Adrenal gland (tissue), 12 donors: ENCODE data around the gene GLUD1. TPM values are rescaled to one million over a fixed set of nuclear protein-coding genes. Genes with fewer than 3 reads are reported as not detected.
A peak's percentile ranks its signal among the peaks of the same experiment; 100 is the strongest.

ENCODE experiments used
- DNase-seq, 7 donors: peaks; one replicate each; pipeline ENCODE4 v3.0.0-alpha.2; 2019 to 2020
- H3K27ac ChIP-seq, 5 donors: fragments of 200-600 bp; sonication (generic) in 4 of 5; 1 replicate in 3 of 5; 2 replicates in 2 of 5; pipeline versions ENCODE4 v1.5.1 to v1.8.0; 2016 to 2020; ENCODE audit warnings: mild to moderate bottlenecking in 1 of 5
- H3K27me3 ChIP-seq: fragments of 200-600 bp; 2 replicates; pipeline ENCODE4 v1.8.0; 2021
- H3K36me3 ChIP-seq, 2 donors: fragments of 200-600 bp; replicated peaks in 1 of 2; 1 replicate in 1 of 2; 2 replicates in 1 of 2; pipeline versions ENCODE4 v1.5.1 to v1.8.0; 2018 to 2022
- H3K4me1 ChIP-seq, 2 donors: fragments of 200-600 bp; replicated peaks in 1 of 2; 1 replicate in 1 of 2; 2 replicates in 1 of 2; pipeline versions ENCODE4 v1.5.1 to v1.8.0; 2018 to 2021
- H3K4me3 ChIP-seq, 4 donors: fragments of 200-600 bp; sonication (generic) in 3 of 4; one replicate each; pipeline ENCODE4 v1.5.1; 2016 to 2018
- H3K9me3 ChIP-seq, 3 donors: fragments of 200-600 bp; sonication (generic) in 1 of 3; replicated peaks in 1 of 3; 1 replicate in 2 of 3; 2 replicates in 1 of 3; pipeline versions ENCODE4 v1.5.1 to v1.8.0; 2016 to 2021
- CTCF ChIP-seq, 6 experiments: fragments of 450-650 bp in 4 of 6; fragments of 200-600 bp in 2 of 6; sonication (generic) in 1 of 6; IDR thresholded peaks; 1 replicate in 5 of 6; 2 replicates in 1 of 6; pipeline versions ENCODE4 v1.5.1 to v1.8.0; 2016 to 2021; ENCODE audit warnings: antibody characterized with exemption in 6 of 6, mild to moderate bottlenecking in 2 of 6, moderate library complexity in 1 of 6
- POLR2A ChIP-seq, 2 donors: fragments of 450-650 bp; IDR thresholded peaks; one replicate each; pipeline ENCODE4 v1.6.1; 2017; ENCODE audit warnings: antibody characterized with exemption in 2 of 2, mild to moderate bottlenecking in 2 of 2, moderate library complexity in 1 of 2
- WGBS, 4 donors: extraction: QIAGEN DNeasy Blood & Tissue Kit in 2 of 4; methylation state at CpG; one replicate each; pipeline versions ENCODE4 v1.1.5 to v1.1.7; 2013 to 2017; 5-methylcytosine and 5-hydroxymethylcytosine counted together
- intact Hi-C, 2 donors: fragments of 100-400 bp; cut with DNase I; formaldehyde crosslinking; loops; one replicate each; pipeline versions ENCODE4 v1.14.1 to v1.15.0; 2022 to 2023
- polyA plus RNA-seq, 3 donors: library from polyadenylated mRNA; stranded (reverse); fragments of 200-250 nt in 2 of 3; fragments of 350-450 nt in 1 of 3; fragmentation: Illumina TruSeq in 1 of 3; extraction: RNeasy Lipid Tissue Mini Kit (QIAGEN cat#74804) in 1 of 3; gene quantifications; one replicate each; pipeline ENCODE4 v1.2.3, GENCODE V29; 2013 to 2014
- total RNA-seq, 9 donors: library from RNA; depleted of rRNA in 4 of 9; stranded (reverse); fragments of >200 nt in 4 of 9; fragments of 120-200 nt in 1 of 9; fragmentation: NEBNext Ultra II Directional in 1 of 9; extraction: Animal tissue kit (Norgen Biotek cat#: 25700) in 1 of 9; gene quantifications; one replicate each; pipeline versions ENCODE4 v1.1.0 to v1.2.4, GENCODE V29; 2013 to 2023
- donor health status: healthy with polysubstance abuse.
- donor health status: Bipolar disorder and iron deficiency.
- donor health status: DM: yes; HTN: yes; CAD: no.
- donor health status: DM: no; HTN: no; CAD: no.
- donor health status: DM: no; HTN: no; CAD: no.
- donor health status: DM: yes; HTN: yes; CAD: no.

GLUD1 gene
- total and polyA plus RNA-seq, 12 donors, result 58.2 to 290 (median 212) TPM

GRCh38 chr10:87101996-87102395, 7.4 kb upstream of the GLUD1 start:
- no peak for DNase-seq
- Histone ChIP-seq H3K4me1 (no peaks in the 10 kb centered on the region), H3K27me3 (no peaks in the 10 kb centered on the region), H3K4me3 (no peak overlapping the region), H3K27ac (no peak overlapping the region), H3K9me3 (peaks cover 0 to 3% (median 0%) of the 10 kb centered on the region in 3 donors), H3K36me3 (peaks cover 4 to 9% of the 10 kb centered on the region in 2 donors)
- WGBS, 4 donors, result 90 to 99% (median 95%) methylated on average over 2 of the region's 2 CpGs
- intact Hi-C loops, result no loop called here
- TF ChIP-seq CTCF (IDR thresholded peaks at IDR 0.05), result no peak
- TF ChIP-seq POLR2A (IDR thresholded peaks at IDR 0.05), result no peak

- Histone ChIP-seq H3K9me3 (peaks cover 0 to 3% (median 0%) of the 10 kb centered on the region in 3 donors), H3K4me3 (peak overlapping the region; percentile 8 to 93 (median 75)), H3K4me1 (peaks cover 19 to 40% of the 10 kb centered on the region in 2 donors), H3K36me3 (peaks cover 0 to 4% of the 10 kb centered on the region in 2 donors), H3K27me3 (no peaks in the 10 kb centered on the region), H3K27ac (peak overlapping the region; percentile 59 to 99 (median 99))
- DNase-seq, result peak; percentile 86 to 92 (median 90)
- WGBS, 4 donors, result 0 to 1% (median 1%) methylated on average over 2 to 59 of the region's 60 CpGs
- TF ChIP-seq POLR2A (IDR thresholded peaks at IDR 0.05) (peak; percentile 60 to 84), CTCF (IDR thresholded peaks at IDR 0.05) (peak in 1 of 6 experiments; percentile 11)
- intact Hi-C loops, result no loop called here
Measured at GRCh38 chr10:87095236-87095945, 748 bp upstream of the GLUD1 start.

GRCh38 chr10:87093632-87094372, 841 bp downstream of the GLUD1 start:
- Histone ChIP-seq H3K27me3 (no peaks in the 10 kb centered on the region), H3K4me1 (peaks cover 30 to 56% of the 10 kb centered on the region in 2 donors), H3K4me3 (peak overlapping the region; percentile 27 to 93 (median 80)), H3K36me3 (no peaks in the 10 kb centered on the region), H3K9me3 (no peaks in the 10 kb centered on the region), H3K27ac (peak overlapping the region; percentile 88 to 99 (median 97))
- 1 to 3% (median 1%) methylated on average over 10 to 38 of the region's 39 CpGs for WGBS, 4 donors
- peak; percentile 74 to 89 (median 80) for DNase-seq
- no peak for TF ChIP-seq CTCF (IDR thresholded peaks at IDR 0.05)
- TF ChIP-seq POLR2A (IDR thresholded peaks at IDR 0.05), result peak in 1 of 2 donors; percentile 62
- intact Hi-C loops, result no loop called here

- H3K4me3 ChIP-seq, result peak overlapping the region in 3 of 4 donors; percentile 27 to 93 (median 70)
- H3K4me1 ChIP-seq, result peaks cover 30 to 64% of the 10 kb centered on the region in 2 donors
- TF ChIP-seq CTCF (IDR thresholded peaks at IDR 0.05), result no peak
- no peak for TF ChIP-seq POLR2A (IDR thresholded peaks at IDR 0.05)
- H3K9me3 ChIP-seq, result no peaks in the 10 kb centered on the region
- H3K36me3 ChIP-seq, result no peaks in the 10 kb centered on the region
- H3K27me3 ChIP-seq, result no peaks in the 10 kb centered on the region
- peak in 2 of 7 donors; percentile 28 to 34 for DNase-seq
- intact Hi-C loops, result no loop called here
- 4 to 5% (median 5%) methylated on average over 9 of the region's 9 CpGs for WGBS, 4 donors
- H3K27ac ChIP-seq, result peak overlapping the region in 3 of 5 donors; percentile 94 to 99 (median 99)
Measured at GRCh38 chr10:87092861-87093631, 1.6 kb downstream of the GLUD1 start.
